ENCODE measurements around the gene RAB5IF. TPM values are rescaled to one million over a fixed set of nuclear protein-coding genes. Genes with fewer than 3 reads are reported as not detected.

Gene RAB5IF
- total and polyA plus RNA-seq, 4 experiments from 2014 or later = 63.4 to 212 (median 115) TPM

- no peaks in the 10 kb centered on the region for H3K9me3 ChIP-seq (ENCODE audit: control insufficient read depth in 1 of 2, low read length in 2 of 2)
- Mint-ChIP-seq H3K36me3 (peaks cover 26 to 38% of the 10 kb centered on the region in 2 donors), H3K4me1 (peaks cover 10 to 32% (median 22%) of the 10 kb centered on the region in 4 donors), H3K27ac (peak overlapping the region in 4 of 7 donors; percentile 49 to 76 (median 60)), H3K4me3 (no peak overlapping the region), H3K9me3 (peaks cover 0 to 2% (median 0%) of the 10 kb centered on the region in 8 donors), H3K27me3 (no peaks in the 10 kb centered on the region)
- POLR2A ChIA-PET (ENCODE audit: partially characterized antibody) = interaction anchor here (1.3 kb wide), 1 partner anchor 12 kb away, joined by 3 read pairs; no protein-coding TSS in a partner anchor
- no peak overlapping the region for H3K27ac ChIP-seq (ENCODE audit: low read depth, low read length)
- H3K36me3 ChIP-seq (ENCODE audit: insufficient read depth, low read length) = peaks cover 19% of the 10 kb centered on the region
- CTCF ChIA-PET (ENCODE audit: partially characterized antibody) = interaction anchor here (1.1 to 13.2 kb wide), 2 partner anchors 8 to 23 kb away, joined by 3 to 132 read pairs; partner anchors contain the start of gene TGIF2
- intact Hi-C loops (cut with micrococcal nuclease) = no loop called here
- no peaks in the 10 kb centered on the region for H3K27me3 ChIP-seq (ENCODE audit: insufficient read depth, low read length)
- H3K4me1 ChIP-seq (ENCODE audit: insufficient read depth, low read length) = peaks cover 16% of the 10 kb centered on the region
- no peak overlapping the region for H3K4me3 ChIP-seq (ENCODE audit: low read length in 2 of 2)
- DNase-seq = no peak
Observed at GRCh38 chr20:36584018-36584481, 21.5 kb upstream of the RAB5IF start.

DNA sequence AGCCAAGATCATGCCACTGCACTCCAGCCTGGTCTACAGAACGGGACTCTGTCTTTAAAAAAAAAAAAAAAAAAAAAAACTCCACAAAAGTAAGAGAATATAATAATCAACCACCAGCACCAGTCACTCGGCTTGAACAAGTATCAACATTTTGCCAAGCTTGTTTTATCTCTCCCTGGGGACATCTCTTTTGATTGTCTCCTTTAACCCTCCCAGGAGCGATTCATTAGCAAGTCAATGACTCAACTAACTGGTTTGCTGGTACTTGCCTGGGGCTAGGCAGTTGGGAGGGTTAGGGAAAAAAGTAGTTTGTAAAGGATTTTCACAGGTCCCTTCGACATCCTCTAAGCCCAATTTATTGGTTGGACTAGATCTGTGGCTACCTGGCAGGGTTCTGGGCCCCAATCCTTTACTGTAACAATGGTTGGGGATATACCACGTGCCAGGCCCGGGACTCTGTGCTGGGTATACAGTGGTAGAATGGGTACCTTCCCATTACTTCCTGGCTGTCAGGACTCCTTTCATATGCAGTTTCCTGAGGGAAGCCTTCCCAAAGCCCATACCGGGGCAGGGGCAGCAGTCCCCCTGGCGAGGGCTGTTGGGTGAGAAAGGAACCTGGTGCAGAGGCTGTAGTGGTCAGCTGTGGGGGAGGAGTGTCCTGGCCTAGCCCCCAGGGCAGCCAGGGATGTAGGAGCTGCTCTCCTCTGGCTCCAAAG is 20.0 kb upstream of the RAB5IF start:
- DNase-seq = no peak
- intact Hi-C loops (cut with micrococcal nuclease) = no loop called here
- H3K4me1 ChIP-seq (ENCODE audit: insufficient read depth, low read length) = peaks cover 16% of the 10 kb centered on the region
- Mint-ChIP-seq H3K4me3 (no peak overlapping the region), H3K36me3 (peaks cover 17 to 34% of the 10 kb centered on the region in 2 donors), H3K9me3 (no peaks in the 10 kb centered on the region), H3K27ac (peak overlapping the region in 2 of 7 donors; percentile 7 to 22), H3K4me1 (peaks cover 12 to 30% (median 18%) of the 10 kb centered on the region in 4 donors), H3K27me3 (no peaks in the 10 kb centered on the region)
- CTCF ChIA-PET (ENCODE audit: partially characterized antibody) = interaction anchor here (2.1 to 13.2 kb wide), 2 partner anchors 9 to 10 kb away, joined by 9 to 132 read pairs; partner anchors contain the start of gene TGIF2
- POLR2A ChIA-PET (ENCODE audit: partially characterized antibody) = interaction anchor here (0.7 to 13.7 kb wide), 5 partner anchors 10 to 32 kb away, joined by 3 to 202 read pairs (median 4); partner anchors contain the start of genes RAB5IF and TGIF2
- H3K4me3 ChIP-seq (ENCODE audit: low read length in 2 of 2) = no peak overlapping the region
- no peak overlapping the region for H3K27ac ChIP-seq (ENCODE audit: low read depth, low read length)
- H3K36me3 ChIP-seq (ENCODE audit: insufficient read depth, low read length) = peaks cover 5% of the 10 kb centered on the region
- no peaks in the 10 kb centered on the region for H3K9me3 ChIP-seq (ENCODE audit: control insufficient read depth in 1 of 2, low read length in 2 of 2)
- H3K27me3 ChIP-seq (ENCODE audit: insufficient read depth, low read length) = no peaks in the 10 kb centered on the region

DNA sequence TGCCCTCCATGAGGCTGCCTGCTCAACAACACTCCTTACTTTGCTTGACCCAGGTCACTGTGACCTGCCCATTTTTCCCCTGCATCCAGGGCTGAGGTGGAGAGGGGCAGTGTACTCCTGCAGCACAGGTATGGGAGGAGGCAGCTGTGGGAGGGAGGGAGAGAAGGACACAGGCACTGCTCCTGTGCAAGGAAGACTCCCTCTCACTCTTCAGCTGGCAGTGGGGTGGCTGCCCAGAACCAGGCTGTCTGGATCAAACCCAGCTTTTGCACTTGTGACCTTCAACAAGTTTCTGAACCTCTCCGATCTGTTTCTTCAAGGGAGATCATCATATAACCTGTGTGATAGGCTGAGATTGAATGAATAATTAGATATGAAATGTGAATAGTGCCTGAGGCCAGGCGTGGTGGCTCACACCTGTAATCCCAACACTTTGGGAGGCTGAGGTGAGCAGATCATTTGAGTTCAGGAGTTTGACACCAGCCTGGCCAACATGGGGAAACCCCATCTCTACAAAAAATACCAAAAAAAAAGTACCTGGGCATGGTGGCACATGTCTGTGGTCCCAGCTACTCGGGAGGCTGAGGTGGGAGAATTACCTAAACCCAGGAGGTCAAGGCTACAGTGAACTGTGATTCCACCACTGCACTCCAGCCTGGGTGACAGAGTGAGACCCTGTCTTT is 18.1 kb upstream of the RAB5IF start:
- POLR2A ChIA-PET (ENCODE audit: partially characterized antibody) = interaction anchor here (1.0 to 13.7 kb wide), 4 partner anchors 7 to 159 kb away, joined by 4 to 202 read pairs (median 74); partner anchors contain the start of genes NDRG3, RAB5IF and TGIF2
- H3K27me3 Mint-ChIP-seq = no peaks in the 10 kb centered on the region
- H3K4me3 Mint-ChIP-seq = no peak overlapping the region
- H3K27ac Mint-ChIP-seq = peak overlapping the region; percentile 25 to 88 (median 68)
- no peak overlapping the region for H3K4me3 ChIP-seq (ENCODE audit: low read length in 2 of 2)
- H3K27ac ChIP-seq (ENCODE audit: low read depth, low read length) = no peak overlapping the region
- H3K36me3 ChIP-seq (ENCODE audit: insufficient read depth, low read length) = peaks cover 4% of the 10 kb centered on the region
- H3K4me1 ChIP-seq (ENCODE audit: insufficient read depth, low read length) = peaks cover 17% of the 10 kb centered on the region
- H3K9me3 ChIP-seq (ENCODE audit: control insufficient read depth in 1 of 2, low read length in 2 of 2) = no peaks in the 10 kb centered on the region
- no peak for DNase-seq
- no peaks in the 10 kb centered on the region for H3K27me3 ChIP-seq (ENCODE audit: insufficient read depth, low read length)
- intact Hi-C loops (cut with micrococcal nuclease) = no loop called here
- peaks cover 17 to 38% (median 24%) of the 10 kb centered on the region in 4 donors for H3K4me1 Mint-ChIP-seq
- H3K9me3 Mint-ChIP-seq = no peaks in the 10 kb centered on the region
- CTCF ChIA-PET (ENCODE audit: partially characterized antibody) = interaction anchor here (0.7 to 13.2 kb wide), 5 partner anchors 12 to 167 kb away, joined by 3 to 132 read pairs (median 4); partner anchors contain the start of gene TGIF2
- H3K36me3 Mint-ChIP-seq = peaks cover 12 to 39% of the 10 kb centered on the region in 2 donors

- H3K9me3 ChIP-seq (ENCODE audit: control insufficient read depth in 1 of 2, low read length in 2 of 2) = no peaks in the 10 kb centered on the region
- peaks cover 4% of the 10 kb centered on the region for H3K36me3 ChIP-seq (ENCODE audit: insufficient read depth, low read length)
- no peaks in the 10 kb centered on the region for H3K27me3 ChIP-seq (ENCODE audit: insufficient read depth, low read length)
- H3K4me1 ChIP-seq (ENCODE audit: insufficient read depth, low read length) = peaks cover 49% of the 10 kb centered on the region
- ChIA-PET POLR2A (ENCODE audit: partially characterized antibody) (interaction anchor here (1.1 to 13.7 kb wide), 3 partner anchors 9 to 16 kb away, joined by 3 to 202 read pairs (median 142); partner anchors contain the start of genes RAB5IF and TGIF2), CTCF (ENCODE audit: partially characterized antibody) (interaction anchor here (1.2 to 13.2 kb wide), 7 partner anchors 11 to 217 kb away, joined by 3 to 132 read pairs (median 5); partner anchors contain the start of genes RAB5IF and TGIF2)
- intact Hi-C loops (cut with micrococcal nuclease) = no loop called here
- no peaks in the 10 kb centered on the region for H3K27me3 Mint-ChIP-seq
- peak overlapping the region; percentile 38 for H3K27ac ChIP-seq (ENCODE audit: low read depth, low read length)
- H3K4me1 Mint-ChIP-seq = peaks cover 32 to 67% (median 48%) of the 10 kb centered on the region in 4 donors
- H3K36me3 Mint-ChIP-seq = peaks cover 7 to 31% of the 10 kb centered on the region in 2 donors
- no peak overlapping the region for H3K4me3 ChIP-seq (ENCODE audit: low read length in 2 of 2)
- no peak overlapping the region for H3K4me3 Mint-ChIP-seq
- DNase-seq = no peak
- H3K27ac Mint-ChIP-seq = peak overlapping the region; percentile 42 to 93 (median 85)
- H3K9me3 Mint-ChIP-seq = no peaks in the 10 kb centered on the region
Observed at GRCh38 chr20:36591281-36591680, 14.3 kb upstream of the RAB5IF start.

GRCh38 chr20:36591854-36592641 is 13.5 kb upstream of the RAB5IF start:
- H3K4me1 ChIP-seq (ENCODE audit: insufficient read depth, low read length) = peaks cover 51% of the 10 kb centered on the region

DNA sequence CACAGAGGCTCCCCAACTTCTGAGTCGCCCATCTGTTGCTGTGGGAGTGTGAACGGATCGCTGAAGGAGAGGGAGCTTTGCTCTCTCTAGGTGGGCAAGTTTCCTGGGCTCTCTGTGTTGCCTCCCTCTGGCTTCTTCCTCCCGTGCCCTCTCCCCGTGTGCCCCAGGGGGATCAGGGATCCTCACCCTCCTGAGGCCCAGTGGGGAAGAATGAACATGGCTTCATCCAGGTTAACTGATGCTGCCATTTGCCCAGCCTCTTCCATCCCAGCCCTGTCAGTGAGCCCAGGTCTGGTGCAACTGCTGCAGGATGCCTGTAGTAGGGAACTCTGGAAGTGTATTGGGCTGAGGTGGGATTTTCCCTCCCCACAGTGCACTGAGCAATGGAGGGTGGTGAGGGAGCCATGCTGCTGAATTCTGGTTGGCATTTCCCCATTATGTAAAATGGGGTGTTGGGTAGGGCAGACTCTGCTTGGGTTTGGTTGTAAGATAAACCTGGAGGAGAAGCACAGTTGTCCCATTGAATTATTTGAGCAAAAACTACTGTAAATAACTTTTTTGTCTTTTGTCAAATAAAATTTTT is 12.1 kb upstream of the RAB5IF start:
- no peaks in the 10 kb centered on the region for H3K9me3 Mint-ChIP-seq
- peaks cover 29 to 57% (median 40%) of the 10 kb centered on the region in 4 donors for H3K4me1 Mint-ChIP-seq
- no peak overlapping the region for H3K4me3 ChIP-seq (ENCODE audit: low read length in 2 of 2)
- peak overlapping the region; percentile 11 for H3K27ac ChIP-seq (ENCODE audit: low read depth, low read length)
- H3K27me3 Mint-ChIP-seq = no peaks in the 10 kb centered on the region
- CTCF ChIA-PET (ENCODE audit: partially characterized antibody) = interaction anchor here (1.8 to 13.2 kb wide), 8 partner anchors 8 to 215 kb away, joined by 4 to 132 read pairs (median 16); partner anchors contain the start of genes RAB5IF and TGIF2
- POLR2A ChIA-PET (ENCODE audit: partially characterized antibody) = interaction anchor here (1.9 to 13.7 kb wide), 3 partner anchors 12 to 50 kb away, joined by 6 to 202 read pairs (median 142); partner anchors contain the start of genes RAB5IF and TGIF2
- H3K36me3 ChIP-seq (ENCODE audit: insufficient read depth, low read length) = peaks cover 4% of the 10 kb centered on the region
- no peaks in the 10 kb centered on the region for H3K27me3 ChIP-seq (ENCODE audit: insufficient read depth, low read length)
- H3K36me3 Mint-ChIP-seq = peaks cover 0 to 26% of the 10 kb centered on the region in 2 donors
- H3K27ac Mint-ChIP-seq = peak overlapping the region; percentile 47 to 94 (median 87)
- H3K4me3 Mint-ChIP-seq = peak overlapping the region in 1 of 8 donors; percentile 43
- H3K9me3 ChIP-seq (ENCODE audit: control insufficient read depth in 1 of 2, low read length in 2 of 2) = no peaks in the 10 kb centered on the region
- peaks cover 51% of the 10 kb centered on the region for H3K4me1 ChIP-seq (ENCODE audit: insufficient read depth, low read length)
- intact Hi-C loops (cut with micrococcal nuclease) = no loop called here
- DNase-seq = no peak

More at GRCh38 chr20:36591854-36592641, 13.5 kb upstream of the RAB5IF start:
- POLR2A ChIA-PET (ENCODE audit: partially characterized antibody) = interaction anchor here (0.6 to 13.7 kb wide), 4 partner anchors 10 to 24 kb away, joined by 3 to 202 read pairs (median 72); partner anchors contain the start of genes RAB5IF and TGIF2
- Mint-ChIP-seq H3K4me3 (peak overlapping the region in 7 of 8 donors; percentile 26 to 77 (median 57)), H3K9me3 (no peaks in the 10 kb centered on the region), H3K27ac (peak overlapping the region; percentile 77 to 93 (median 86)), H3K36me3 (peaks cover 3 to 26% of the 10 kb centered on the region in 2 donors), H3K27me3 (no peaks in the 10 kb centered on the region), H3K4me1 (peaks cover 29 to 64% (median 44%) of the 10 kb centered on the region in 4 donors)
- Histone ChIP-seq H3K27ac (ENCODE audit: low read depth, low read length) (peak overlapping the region; percentile 38), H3K27me3 (ENCODE audit: insufficient read depth, low read length) (no peaks in the 10 kb centered on the region), H3K36me3 (ENCODE audit: insufficient read depth, low read length) (peaks cover 4% of the 10 kb centered on the region), H3K9me3 (ENCODE audit: control insufficient read depth in 1 of 2, low read length in 2 of 2) (no peaks in the 10 kb centered on the region), H3K4me3 (ENCODE audit: low read length in 2 of 2) (no peak overlapping the region)
- intact Hi-C loops (cut with micrococcal nuclease) = loop anchor here (1.0 kb wide), 1 partner anchor 19 kb away; the partner anchor contains the start of gene TGIF2
- CTCF ChIA-PET (ENCODE audit: partially characterized antibody) = interaction anchor here (0.5 to 13.2 kb wide), 8 partner anchors 10 to 1093 kb away, joined by 3 to 132 read pairs (median 4); partner anchors contain the start of genes RAB5IF and TGIF2
- peak; percentile 51 to 87 (median 63) for DNase-seq

Data from CD4-positive, alpha-beta memory T cell (primary cell).